Daoy (cell line): ENCODE results near the gene LFNG. TPM values are rescaled to one million over a fixed set of nuclear protein-coding genes. Genes with fewer than 3 reads are reported as not detected.

Source experiments
- DNase-seq: peaks from one replicate; pipeline ENCODE4 v3.0.0-alpha.2; 2015; ENCODE audit warnings: low read depth
- total RNA-seq: library from RNA; depleted of rRNA; stranded (reverse); fragments of >200 nt; shearing (Covaris generic); gene quantifications from 2 replicates; pipeline ENCODE4 v1.2.3, GENCODE V29; 2014

The LFNG gene
- total RNA-seq, 1 experiment from 2014 or later = 16.1 TPM

- DNase-seq = no peak
Measured at GRCh38 chr7:2503056-2503941, 16.3 kb upstream of the LFNG start.

- no peak for DNase-seq
Measured at GRCh38 chr7:2504128-2504888, 15.3 kb upstream of the LFNG start.

GRCh38 chr7:2504889-2505375 is 14.6 kb upstream of the LFNG start:
- no peak for DNase-seq

GRCh38 chr7:2505401-2505800 is 14.2 kb upstream of the LFNG start:
- DNase-seq = no peak

- no peak for DNase-seq
Measured at GRCh38 chr7:2507208-2507916, 12.2 kb upstream of the LFNG start.

- no peak for DNase-seq
Measured at GRCh38 chr7:2507917-2508306, 11.7 kb upstream of the LFNG start.

GRCh38 chr7:2508327-2509215 is 11.0 kb upstream of the LFNG start:
- peak; percentile 89 for DNase-seq

GRCh38 chr7:2509298-2509906 is 10.2 kb upstream of the LFNG start:
- DNase-seq = no peak

GRCh38 chr7:2510130-2510776 is 9.3 kb upstream of the LFNG start:
- no peak for DNase-seq

- DNase-seq = peak; percentile 83
Measured at GRCh38 chr7:2510909-2511768, 8.4 kb upstream of the LFNG start.

- DNase-seq = no peak
Measured at GRCh38 chr7:2511769-2512168, 7.8 kb upstream of the LFNG start.

GRCh38 chr7:2512179-2512661 is 7.4 kb upstream of the LFNG start:
- no peak for DNase-seq

GRCh38 chr7:2512713-2513112 is 6.9 kb upstream of the LFNG start:
- no peak for DNase-seq

GRCh38 chr7:2513702-2514101 is 5.9 kb upstream of the LFNG start:
- DNase-seq = no peak

- DNase-seq = no peak
Measured at GRCh38 chr7:2514473-2515423, 4.8 kb upstream of the LFNG start.

- DNase-seq = peak; percentile 59
Measured at GRCh38 chr7:2515424-2516193, 4.0 kb upstream of the LFNG start.

- DNase-seq = no peak
Measured at GRCh38 chr7:2516194-2516555, 3.4 kb upstream of the LFNG start.
